ENCODE data around the gene PPFIBP1.
"Not testable (repeated sequence)": the region's sequence is repeated elsewhere in the genome, so short reads cannot be mapped to it uniquely, and the experiment has no call there.

- TF ChIP-seq, protein P1, sequence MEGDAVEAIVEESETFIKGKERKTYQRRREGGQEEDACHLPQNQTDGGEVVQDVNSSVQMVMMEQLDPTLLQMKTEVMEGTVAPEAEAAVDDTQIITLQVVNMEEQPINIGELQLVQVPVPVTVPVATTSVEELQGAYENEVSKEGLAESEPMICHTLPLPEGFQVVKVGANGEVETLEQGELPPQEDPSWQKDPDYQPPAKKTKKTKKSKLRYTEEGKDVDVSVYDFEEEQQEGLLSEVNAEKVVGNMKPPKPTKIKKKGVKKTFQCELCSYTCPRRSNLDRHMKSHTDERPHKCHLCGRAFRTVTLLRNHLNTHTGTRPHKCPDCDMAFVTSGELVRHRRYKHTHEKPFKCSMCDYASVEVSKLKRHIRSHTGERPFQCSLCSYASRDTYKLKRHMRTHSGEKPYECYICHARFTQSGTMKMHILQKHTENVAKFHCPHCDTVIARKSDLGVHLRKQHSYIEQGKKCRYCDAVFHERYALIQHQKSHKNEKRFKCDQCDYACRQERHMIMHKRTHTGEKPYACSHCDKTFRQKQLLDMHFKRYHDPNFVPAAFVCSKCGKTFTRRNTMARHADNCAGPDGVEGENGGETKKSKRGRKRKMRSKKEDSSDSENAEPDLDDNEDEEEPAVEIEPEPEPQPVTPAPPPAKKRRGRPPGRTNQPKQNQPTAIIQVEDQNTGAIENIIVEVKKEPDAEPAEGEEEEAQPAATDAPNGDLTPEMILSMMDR (IDR thresholded peaks at IDR 0.05; ENCODE audit: low read length), result not testable (repeated sequence)
- TF ChIP-seq EZH2 (IDR thresholded peaks at IDR 0.05; ENCODE audit: borderline replicate concordance, low read length), result not testable (repeated sequence)
These were observed 57.3 kb downstream of the PPFIBP1 start for GRCh38 chr12:27581331-27581671.

All from OCI-LY1 (cell line).